Skeletal muscle tissue (tissue), 4 donors: ENCODE measurements around the gene HCFC1. TPM values are rescaled to one million over a fixed set of nuclear protein-coding genes. Genes with fewer than 3 reads are reported as not detected.

Source experiments
- H3K27ac ChIP-seq: one replicate; pipeline ENCODE4 v1.7.0; 2013; ENCODE audit warnings: mild to moderate bottlenecking, low read depth, low read length, inconsistent platforms
- H3K27me3 ChIP-seq, 3 donors: one replicate each; pipeline ENCODE4 v1.7.0; 2013; ENCODE audit warnings: low read length in 3 of 3; ENCODE audit not compliant: control insufficient read depth in 3 of 3, insufficient read depth in 3 of 3
- H3K36me3 ChIP-seq, 3 donors: one replicate each; pipeline ENCODE4 v1.7.0; 2013; ENCODE audit warnings: low read length in 3 of 3; ENCODE audit not compliant: control insufficient read depth in 3 of 3, insufficient read depth in 3 of 3
- H3K4me1 ChIP-seq, 3 donors: one replicate each; pipeline ENCODE4 v1.7.0; 2013; ENCODE audit warnings: low read length in 3 of 3, mild to moderate bottlenecking in 3 of 3; ENCODE audit not compliant: control insufficient read depth in 3 of 3, insufficient read depth in 3 of 3
- H3K4me3 ChIP-seq, 3 donors: one replicate each; pipeline ENCODE4 v1.7.0; 2013; ENCODE audit warnings: low read length in 3 of 3
- H3K9ac ChIP-seq, 3 donors: one replicate each; pipeline ENCODE4 v1.7.0; 2013; ENCODE audit warnings: low read length in 3 of 3, mild to moderate bottlenecking in 3 of 3, moderate library complexity in 2 of 3, low read depth in 1 of 3
- H3K9me3 ChIP-seq, 3 donors: one replicate each; pipeline ENCODE4 v1.7.0; 2013; ENCODE audit warnings: low read length in 3 of 3; ENCODE audit not compliant: control insufficient read depth in 3 of 3
- total RNA-seq: library from RNA; depleted of rRNA; stranded (reverse); fragments of >200 nt; gene quantifications from one replicate; pipeline ENCODE4 v1.2.3, GENCODE V29; 2014
- donor health status: Osteomylitis.

The HCFC1 gene
- total RNA-seq, 1 donor from 2014 or later = 9.4 TPM

DNA sequence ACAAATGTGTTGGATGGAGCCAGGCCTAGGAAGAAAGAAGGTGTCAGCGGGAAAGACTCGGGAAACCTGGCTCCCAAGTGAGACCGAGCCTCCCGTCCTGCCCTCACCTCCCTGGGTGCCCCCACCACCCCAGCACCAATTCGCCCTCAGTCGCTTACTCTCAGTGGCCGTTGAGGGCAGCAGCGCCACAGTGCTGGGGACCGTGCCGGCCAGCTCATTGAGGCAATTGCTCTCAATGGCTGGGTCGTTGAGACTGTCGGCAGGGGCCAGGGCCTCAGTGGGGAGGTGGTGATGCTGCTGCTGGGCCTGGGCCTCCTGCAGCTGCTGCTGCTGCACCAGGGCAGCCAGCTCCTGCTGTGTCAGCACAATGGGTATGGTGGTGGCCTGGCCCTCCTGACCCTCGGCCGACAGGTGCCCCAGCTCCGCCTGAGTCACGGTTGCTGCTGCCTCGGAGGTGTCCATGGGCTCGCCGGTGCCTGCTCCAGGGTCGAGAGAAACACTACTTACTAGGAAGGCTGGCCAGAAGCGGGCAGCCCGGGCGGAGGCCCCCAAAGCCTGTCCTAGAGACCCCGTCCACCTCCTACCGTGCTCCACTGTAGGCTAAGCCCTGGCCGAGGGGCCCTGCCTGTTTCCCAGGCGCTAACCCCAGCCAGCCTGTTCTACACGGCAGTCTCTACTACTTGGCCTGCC lies 19.8 kb downstream of the HCFC1 start:
- Histone ChIP-seq H3K27ac (no peak overlapping the region), H3K4me3 (no peak overlapping the region)

DNA sequence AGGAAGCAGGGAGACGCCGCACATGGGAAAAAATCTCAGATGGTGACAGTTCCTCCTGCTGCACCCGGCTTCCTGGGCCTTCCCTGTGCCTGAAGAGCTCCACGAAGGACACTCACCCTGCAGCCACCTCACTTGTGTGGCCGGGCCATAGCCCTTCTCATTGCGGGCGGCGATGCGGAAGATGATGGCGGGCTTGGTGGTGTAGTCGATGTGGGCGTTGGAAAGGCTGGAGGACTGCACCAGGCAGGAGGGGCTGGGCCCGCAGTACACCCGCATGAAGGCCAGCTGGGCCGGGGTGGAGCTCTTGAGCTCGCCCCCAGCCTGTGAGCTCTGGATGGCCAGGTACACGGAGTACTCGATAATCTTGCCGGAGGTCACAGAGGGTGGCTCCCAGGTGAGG lies 21.5 kb downstream of the HCFC1 start:
- Histone ChIP-seq H3K4me1 (peaks cover 0 to 10% (median 10%) of the 10 kb centered on the region in 3 donors), H3K9me3 (no peaks in the 10 kb centered on the region), H3K27me3 (no peaks in the 10 kb centered on the region), H3K4me3 (no peak overlapping the region), H3K9ac (no peak overlapping the region), H3K36me3 (peaks cover 39 to 54% (median 39%) of the 10 kb centered on the region in 3 donors), H3K27ac (no peak overlapping the region)

More for the DNA sequence above, 19.8 kb downstream of the HCFC1 start:
- no peaks in the 10 kb centered on the region for H3K9me3 ChIP-seq
- H3K9ac ChIP-seq = no peak overlapping the region
- H3K36me3 ChIP-seq = peaks cover 53 to 71% (median 54%) of the 10 kb centered on the region in 3 donors
- H3K4me1 ChIP-seq = peaks cover 0 to 10% (median 10%) of the 10 kb centered on the region in 3 donors
- no peaks in the 10 kb centered on the region for H3K27me3 ChIP-seq

DNA sequence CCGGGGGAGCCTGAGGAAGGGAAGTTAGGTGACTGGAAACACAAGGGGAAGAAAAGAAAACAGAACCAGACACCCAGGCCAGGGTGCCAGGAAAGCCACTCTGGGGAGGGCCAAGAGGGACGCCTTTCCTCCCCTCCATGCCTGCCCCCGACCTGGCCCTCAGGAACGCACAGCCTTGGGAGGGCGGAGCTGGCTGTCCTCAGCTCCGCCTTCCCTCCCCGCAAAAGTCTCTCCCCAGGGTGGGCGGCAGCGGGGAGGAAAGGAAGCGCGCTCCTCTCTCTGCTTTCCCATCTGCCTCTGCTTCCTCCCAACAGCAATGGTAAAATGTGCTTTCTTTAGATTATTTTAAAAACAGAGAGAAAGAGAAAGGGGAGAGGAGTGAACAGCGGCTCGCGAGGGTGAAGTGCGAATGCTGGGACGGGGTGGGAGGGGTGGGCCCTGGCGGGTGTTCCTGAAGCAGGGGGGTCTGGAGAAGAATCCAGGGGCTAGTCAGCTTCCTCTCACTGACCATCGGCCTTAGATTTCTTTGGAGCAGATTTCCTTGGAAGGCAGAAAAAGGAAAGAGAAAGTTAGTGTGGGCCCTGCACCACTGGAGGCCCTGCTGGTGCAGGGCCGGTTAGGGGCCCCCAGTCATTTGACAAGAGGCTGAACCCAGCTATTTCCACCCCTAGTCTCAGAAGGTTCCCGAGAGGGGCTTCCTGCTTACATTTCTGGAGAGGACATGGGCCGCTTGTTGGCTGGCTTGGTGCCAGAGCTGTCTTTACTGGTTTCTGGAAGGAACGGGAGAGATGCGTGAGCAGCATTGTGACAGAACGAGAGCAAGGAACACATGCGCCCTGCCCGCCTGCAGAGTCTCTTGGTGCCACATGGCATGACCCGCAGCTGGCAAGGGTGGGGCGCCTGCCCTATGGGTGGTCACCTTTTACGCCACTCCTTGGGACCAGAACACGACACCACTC lies 22.5 kb downstream of the HCFC1 start:
- H3K4me3 ChIP-seq = no peak overlapping the region
- H3K4me1 ChIP-seq = peaks cover 0 to 12% (median 10%) of the 10 kb centered on the region in 3 donors
- peak overlapping the region; percentile 12 for H3K27ac ChIP-seq
- H3K9me3 ChIP-seq = no peaks in the 10 kb centered on the region
- H3K36me3 ChIP-seq = peaks cover 31 to 44% (median 34%) of the 10 kb centered on the region in 3 donors
- H3K27me3 ChIP-seq = no peaks in the 10 kb centered on the region
- H3K9ac ChIP-seq = no peak overlapping the region

DNA sequence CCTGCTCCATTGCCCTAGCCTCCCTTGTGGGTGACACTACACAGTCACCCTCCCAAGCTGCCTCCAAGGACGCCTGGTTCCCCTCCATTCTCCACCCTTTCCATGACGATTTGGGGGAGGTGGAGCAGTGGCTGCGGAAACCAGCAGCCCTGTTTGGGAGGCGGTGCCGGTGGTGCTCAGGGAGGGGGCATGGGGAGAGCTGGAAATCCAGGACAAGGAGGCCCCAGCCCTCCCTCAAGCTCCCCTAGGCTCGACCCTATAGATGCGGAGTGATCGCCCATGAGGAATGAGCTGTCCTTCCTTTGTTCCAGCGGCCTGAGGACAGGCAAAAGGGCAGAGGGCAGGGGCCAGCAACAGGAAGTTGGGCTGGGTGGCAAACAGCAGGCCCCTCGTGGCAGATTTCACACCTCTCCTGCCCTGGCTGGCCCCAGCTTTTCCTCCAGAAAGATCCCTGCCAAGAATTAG lies 23.6 kb downstream of the HCFC1 start:
- Histone ChIP-seq H3K9me3 (no peaks in the 10 kb centered on the region), H3K27me3 (no peaks in the 10 kb centered on the region), H3K4me3 (no peak overlapping the region), H3K9ac (no peak overlapping the region), H3K27ac (peak overlapping the region; percentile 19), H3K4me1 (peaks cover 0 to 13% (median 8%) of the 10 kb centered on the region in 3 donors), H3K36me3 (peaks cover 27 to 37% (median 33%) of the 10 kb centered on the region in 3 donors)

DNA sequence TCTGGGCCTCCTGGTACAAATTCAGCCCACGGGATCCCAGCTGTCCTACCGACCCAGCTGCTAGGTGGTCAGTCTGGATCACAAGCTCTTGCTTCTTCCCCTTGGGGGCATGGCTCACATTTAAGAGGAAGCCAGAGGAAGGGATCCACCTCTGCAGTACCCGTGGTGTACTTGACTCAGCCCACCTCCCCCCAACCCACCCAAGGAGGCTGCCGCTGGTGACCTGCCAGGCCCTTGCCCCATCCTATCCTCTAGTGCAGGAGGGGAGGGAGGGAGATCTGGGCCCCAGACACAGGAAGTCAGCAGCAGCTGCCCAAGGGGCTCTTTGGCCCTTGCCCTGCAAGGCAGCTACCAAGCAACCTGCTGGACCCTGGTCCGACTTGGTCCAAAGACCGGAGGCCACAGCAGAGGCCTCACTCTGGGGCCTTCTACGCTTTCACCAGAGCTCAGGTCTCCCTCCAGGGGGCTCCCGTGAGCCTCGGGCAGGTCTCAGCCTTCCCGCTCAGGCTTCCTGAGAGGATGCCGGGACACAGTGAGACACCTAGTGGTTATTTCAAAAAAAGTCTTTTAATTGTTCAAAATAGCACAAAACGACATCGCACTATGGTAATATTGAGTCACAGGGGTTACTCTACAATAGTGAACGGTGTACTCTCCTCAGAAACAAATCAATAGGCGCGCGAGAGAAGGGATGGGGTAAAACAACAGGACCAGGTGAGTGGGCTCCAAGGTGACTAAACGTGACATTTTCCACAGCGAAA lies 24.4 kb downstream of the HCFC1 start:
- Histone ChIP-seq H3K4me1 (peaks cover 0 to 12% (median 8%) of the 10 kb centered on the region in 3 donors), H3K27ac (peak overlapping the region; percentile 19), H3K9ac (peak overlapping the region in 1 of 3 donors; percentile 25), H3K36me3 (peaks cover 18 to 32% (median 29%) of the 10 kb centered on the region in 3 donors), H3K9me3 (no peaks in the 10 kb centered on the region), H3K4me3 (no peak overlapping the region), H3K27me3 (no peaks in the 10 kb centered on the region)

DNA sequence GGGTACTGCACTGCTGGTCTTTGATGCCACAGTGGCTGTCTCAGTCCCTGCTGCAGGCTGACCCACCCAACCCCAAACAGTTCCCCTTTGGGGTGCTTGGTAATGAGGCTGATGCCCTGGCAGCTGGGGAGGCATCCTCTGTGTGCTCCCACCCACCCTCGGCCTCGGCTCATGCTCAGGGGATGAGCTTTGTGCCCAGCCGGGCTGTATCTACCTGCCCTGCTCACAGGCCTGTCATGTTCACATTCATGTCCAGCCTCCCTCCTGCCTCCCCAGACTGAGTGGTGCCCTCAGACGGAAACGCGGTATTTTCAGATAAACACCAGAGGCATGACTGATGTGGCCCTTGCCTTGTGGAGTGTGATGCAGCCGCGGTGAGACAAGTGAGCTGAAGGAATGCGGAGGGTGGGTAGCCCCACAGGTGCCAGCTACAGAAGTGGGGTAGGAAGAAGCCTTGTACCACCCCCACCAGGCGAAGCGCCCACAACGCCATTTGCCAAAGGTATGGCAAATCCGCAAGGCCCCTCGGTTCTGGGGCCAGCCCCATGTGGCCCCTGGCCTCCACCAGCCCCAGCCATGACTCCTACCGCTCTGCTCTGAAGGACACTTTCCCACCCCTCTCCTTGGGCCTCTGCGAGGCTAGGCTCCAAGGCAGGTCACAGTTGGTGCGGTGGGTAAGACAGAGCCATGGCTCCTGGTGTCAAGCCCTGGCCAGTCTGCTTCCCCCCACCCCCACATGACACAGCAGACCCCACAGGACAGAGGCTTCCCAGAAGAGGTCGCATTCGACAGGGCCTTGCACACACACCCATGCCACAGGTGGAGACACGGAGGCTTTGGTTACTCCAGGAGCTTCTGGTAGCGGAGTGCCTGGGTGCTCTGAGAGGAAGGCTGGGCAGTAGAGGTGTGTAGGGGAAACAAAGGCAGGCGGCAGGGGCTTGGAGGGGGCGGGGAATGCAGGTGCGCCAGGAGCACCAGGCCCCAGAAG lies 25.4 kb downstream of the HCFC1 start:
- Histone ChIP-seq H3K27ac (no peak overlapping the region), H3K9ac (no peak overlapping the region), H3K36me3 (peaks cover 12 to 23% (median 19%) of the 10 kb centered on the region in 3 donors), H3K4me1 (peaks cover 0 to 12% (median 8%) of the 10 kb centered on the region in 3 donors), H3K9me3 (no peaks in the 10 kb centered on the region), H3K27me3 (no peaks in the 10 kb centered on the region), H3K4me3 (no peak overlapping the region)

DNA sequence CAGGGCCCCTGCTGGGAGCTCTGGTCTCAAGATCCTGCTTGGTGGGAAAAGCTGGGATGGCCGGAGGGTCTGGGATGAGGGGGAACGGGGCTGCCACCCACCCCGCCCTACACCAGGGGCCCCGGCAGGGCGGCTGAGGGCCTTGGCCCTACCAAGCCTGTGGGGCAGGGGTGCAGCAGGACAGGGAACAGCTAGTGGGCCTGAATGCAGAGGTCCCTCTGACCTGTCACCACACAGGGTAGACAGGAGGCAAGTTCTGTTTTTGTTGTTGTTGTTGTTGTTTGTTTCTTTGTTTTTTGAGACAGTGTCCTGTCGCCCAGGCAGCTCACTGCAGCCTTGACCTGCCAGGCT lies 26.8 kb downstream of the HCFC1 start:
- Histone ChIP-seq H3K9me3 (no peaks in the 10 kb centered on the region), H3K4me1 (peaks cover 0 to 12% (median 8%) of the 10 kb centered on the region in 3 donors), H3K36me3 (peaks cover 3 to 9% (median 4%) of the 10 kb centered on the region in 3 donors), H3K27me3 (no peaks in the 10 kb centered on the region), H3K9ac (no peak overlapping the region), H3K4me3 (peak overlapping the region in 1 of 3 donors; percentile 35), H3K27ac (no peak overlapping the region)

DNA sequence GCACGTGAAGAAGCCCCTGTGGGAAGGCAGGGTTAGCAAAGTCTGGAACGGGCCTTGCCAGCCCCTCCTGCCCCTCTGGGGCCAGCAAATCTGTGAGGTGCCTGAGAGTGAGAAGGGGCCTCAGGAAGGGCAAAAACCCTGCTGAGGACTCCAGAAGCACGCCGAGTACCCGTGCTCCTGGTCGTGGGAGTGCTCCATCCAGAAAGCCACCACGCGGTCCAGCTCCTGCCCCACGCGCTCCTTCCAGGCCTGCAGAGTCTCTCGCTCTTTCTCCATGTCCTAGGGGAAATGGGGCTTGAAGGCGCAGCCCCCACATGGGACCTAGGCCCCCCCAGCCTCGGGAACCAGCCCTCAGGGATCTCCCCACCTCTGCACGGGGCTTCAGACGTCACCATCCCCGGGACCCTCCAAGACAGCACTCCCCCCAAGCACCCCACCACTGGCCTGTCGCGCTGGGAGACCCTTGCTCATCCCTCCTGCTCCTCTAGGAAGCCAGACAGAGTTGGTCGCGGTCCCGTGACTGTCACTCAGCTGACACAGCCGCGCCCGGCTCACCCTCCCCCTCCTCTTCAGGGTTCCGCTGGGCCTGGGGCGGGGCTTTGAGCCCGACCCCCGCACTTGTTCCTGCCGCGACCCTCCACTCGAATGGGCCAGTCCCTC lies 27.3 kb downstream of the HCFC1 start, which contains the start of gene RENBP:
Gene RENBP (minus strand): TSS at position 504 of the 660 bp plus-strand sequence. CDS start 33 bp downstream, at position 471.
- H3K27ac ChIP-seq = no peak within 1 kb of the TSS
- no peaks in the 10 kb centered on the region for H3K9me3 ChIP-seq
- H3K27me3 ChIP-seq = no peaks in the 10 kb centered on the region
- H3K36me3 ChIP-seq = peaks cover 2 to 5% (median 2%) of the 10 kb centered on the region in 3 donors
- peak within 1 kb of the TSS in 2 of 3 donors; percentile 3 to 40 for H3K9ac ChIP-seq
- peaks cover 0 to 10% (median 8%) of the 10 kb centered on the region in 3 donors for H3K4me1 ChIP-seq
- peak within 1 kb of the TSS; percentile 23 to 54 (median 35) for H3K4me3 ChIP-seq
